Fibroblast of lung (primary cell): ENCODE data around the gene APOE. TPM values are rescaled to one million over a fixed set of nuclear protein-coding genes. Genes with fewer than 3 reads are reported as not detected.
A peak's percentile ranks its signal among the peaks of the same experiment; 100 is the strongest.
"Not testable (repeated sequence)": the region's sequence is repeated elsewhere in the genome, so short reads cannot be mapped to it uniquely, and the experiment has no call there.

ENCODE experiments used
- DNase-seq, 2 donors: peaks; one replicate each; pipeline versions ENCODE4 v3.0.0 to v3.0.0-alpha.2; 2010; ENCODE audit warnings: low read depth in 2 of 2
- H2AFZ ChIP-seq: 2 replicates; pipeline ENCODE4 v1.5.1; 2012; ENCODE audit warnings: low read length, control low read depth, inconsistent platforms
- H3K27ac ChIP-seq: 2 replicates; pipeline ENCODE4 v1.5.1; 2011; ENCODE audit warnings: low read length, control low read depth; ENCODE audit not compliant: insufficient read depth
- H3K27me3 ChIP-seq: 2 replicates; pipeline ENCODE4 v1.5.1; 2011; ENCODE audit warnings: mild to moderate bottlenecking, low read length; ENCODE audit not compliant: control insufficient read depth, insufficient read depth
- H3K36me3 ChIP-seq: 2 replicates; pipeline ENCODE4 v1.5.1; 2011; ENCODE audit warnings: low read length; ENCODE audit not compliant: control insufficient read depth, insufficient read depth
- H3K4me1 ChIP-seq: 2 replicates; pipeline ENCODE4 v1.5.1; 2011; ENCODE audit warnings: low read length; ENCODE audit not compliant: control insufficient read depth, insufficient read depth; ENCODE audit errors: extremely low read depth
- H3K4me2 ChIP-seq: 2 replicates; pipeline ENCODE4 v1.5.1; 2011; ENCODE audit warnings: low read length, control low read depth; ENCODE audit not compliant: insufficient read depth; ENCODE audit errors: extremely low read depth
- H3K4me3 ChIP-seq, 4 experiments: fragments of 200-600 bp in 1 of 4; sonication (generic) in 1 of 4; replicated peaks in 1 of 4; 2 replicates each; pipeline ENCODE4 v1.5.1; 2011 to 2016; ENCODE audit warnings: low read length in 4 of 4, low read depth in 3 of 4, mild to moderate bottlenecking in 3 of 4, control low read depth in 2 of 4, inconsistent platforms in 1 of 4, mixed read lengths in 1 of 4; ENCODE audit not compliant: insufficient read depth in 1 of 4; ENCODE audit errors: control extremely low read depth in 1 of 4
- H3K79me2 ChIP-seq: 2 replicates; pipeline ENCODE4 v1.5.1; 2012; ENCODE audit warnings: mild to moderate bottlenecking, low read length, inconsistent platforms; ENCODE audit not compliant: control insufficient read depth, insufficient read depth
- H3K9ac ChIP-seq: 2 replicates; pipeline ENCODE4 v1.5.1; 2011; ENCODE audit warnings: mild to moderate bottlenecking, low read length, control low read depth; ENCODE audit not compliant: insufficient read depth
- H3K9me3 ChIP-seq: 2 replicates; pipeline ENCODE4 v1.5.1; 2012; ENCODE audit warnings: low read depth, low read length; ENCODE audit not compliant: control insufficient read depth, insufficient read depth
- H4K20me1 ChIP-seq: 2 replicates; pipeline ENCODE4 v1.5.1; 2011; ENCODE audit warnings: low read length; ENCODE audit not compliant: control insufficient read depth, insufficient read depth; ENCODE audit errors: extremely low read depth
- CTCF ChIP-seq, 2 donors: IDR thresholded peaks in 1 of 2; conservative IDR thresholded peaks in 1 of 2; 1 replicate in 1 of 2; 2 replicates in 1 of 2; pipeline ENCODE4 v1.5.1; 2011 to 2012; ENCODE audit warnings: low read length in 2 of 2, control low read depth in 1 of 2, inconsistent platforms in 1 of 2, low read depth in 1 of 2, mild to moderate bottlenecking in 1 of 2
- EZH2 ChIP-seq: IDR thresholded peaks from 2 replicates; pipeline ENCODE4 v1.5.1; 2012; ENCODE audit warnings: low read length, control low read depth, mild to moderate bottlenecking; ENCODE audit errors: missing control alignments
- polyA plus RNA-seq, 2 donors: library from polyadenylated mRNA; depleted of rRNA in 1 of 2; stranded (reverse) in 1 of 2; unstranded in 1 of 2; fragments of >200 nt; gene quantifications; 2 replicates each; pipeline ENCODE4 v1.2.1, GENCODE V29; 2011 to 2012; ENCODE audit warnings: missing spikeins in 1 of 2
- total RNA-seq: library from RNA; depleted of rRNA; stranded (reverse); fragments of >200 nt; gene quantifications from 2 replicates; pipeline ENCODE4 v1.2.1, GENCODE V29; 2014

The APOE gene
- total and polyA plus RNA-seq, 2 donors (not counting 1 experiment from before 2014, with no cell fraction given): 13.4 to 35.0 TPM

- Histone ChIP-seq H3K4me2 (no peak overlapping the region), H3K9ac (no peak overlapping the region), H2AFZ (no peak overlapping the region), H3K4me3 (no peak overlapping the region), H3K27me3 (no peaks in the 10 kb centered on the region), H3K9me3 (no peaks in the 10 kb centered on the region), H4K20me1 (no peaks in the 10 kb centered on the region), H3K79me2 (no peaks in the 10 kb centered on the region), H3K4me1 (no peaks in the 10 kb centered on the region), H3K36me3 (peaks cover 21% of the 10 kb centered on the region), H3K27ac (no peak overlapping the region)
- no peak for DNase-seq
- no peak for TF ChIP-seq CTCF (conservative IDR thresholded peaks at IDR 0.05 in 1 of 2, IDR thresholded peaks at IDR 0.05 in 1 of 2; ENCODE audit: low read depth in 1 of 2, low read length in 2 of 2)
- TF ChIP-seq EZH2: no peak
Measured at GRCh38 chr19:44882063-44882462, 23.5 kb upstream of the APOE start.

GRCh38 chr19:44882619-44883397, 22.8 kb upstream of the APOE start:
- not testable (repeated sequence) for DNase-seq, H3K27ac ChIP-seq, H2AFZ ChIP-seq, H3K9ac ChIP-seq, H3K4me2 ChIP-seq, H4K20me1 ChIP-seq, H3K79me2 ChIP-seq, H3K27me3 ChIP-seq, H3K9me3 ChIP-seq, H3K4me1 ChIP-seq, H3K4me3 ChIP-seq
- H3K36me3 ChIP-seq: peaks cover 17% of the 10 kb centered on the region

GRCh38 chr19:44883922-44884321, 21.7 kb upstream of the APOE start:
- TF ChIP-seq EZH2 (no peak), CTCF (conservative IDR thresholded peaks at IDR 0.05 in 1 of 2, IDR thresholded peaks at IDR 0.05 in 1 of 2; ENCODE audit: low read depth in 1 of 2, low read length in 2 of 2) (no peak)
- no peaks in the 10 kb centered on the region for H3K27me3 ChIP-seq
- no peaks in the 10 kb centered on the region for H3K79me2 ChIP-seq
- H3K9me3 ChIP-seq: no peaks in the 10 kb centered on the region
- H3K9ac ChIP-seq: no peak overlapping the region
- no peak overlapping the region for H3K4me3 ChIP-seq
- H2AFZ ChIP-seq: no peak overlapping the region
- H4K20me1 ChIP-seq: no peaks in the 10 kb centered on the region
- peak in 1 of 2 donors; percentile 26 for DNase-seq
- H3K36me3 ChIP-seq: peaks cover 21% of the 10 kb centered on the region
- no peaks in the 10 kb centered on the region for H3K4me1 ChIP-seq
- no peak overlapping the region for H3K4me2 ChIP-seq
- no peak overlapping the region for H3K27ac ChIP-seq
